A549 (cell line): ENCODE results near the gene TCERG1L. TPM values are rescaled to one million over a fixed set of nuclear protein-coding genes. Genes with fewer than 3 reads are reported as not detected.

Source experiments
- ATAC-seq, 2 experiments: fragments of 200-7000 bp in 1 of 2; fragments of >200 bp in 1 of 2; cut with Nextera tagmentation in 1 of 2; cut with Tn5 transposase in 1 of 2; 3 replicates each; pipeline versions ENCODE4 v1.8.0 to v1.9.1; 2018 to 2020; ENCODE audit warnings: mild to moderate bottlenecking in 1 of 2, moderate library complexity in 1 of 2
- CTCF ChIA-PET: fragments of 300-600 bp; sonication (Branson Sonifier 250); formaldehyde crosslinking; extraction: SDS; loops from one replicate; lab custom pipeline; 2021; ENCODE audit warnings: antibody characterized with exemption, inconsistent platforms; lab: Yijun Ruan, JAX
- POLR2A ChIA-PET: fragments of 350-600 bp; formaldehyde crosslinking; extraction: SDS; loops from one replicate; lab custom pipeline; 2021; ENCODE audit warnings: antibody characterized with exemption, inconsistent platforms; lab: Yijun Ruan, JAX
- DNase-seq, 2 experiments: peaks; one replicate each; pipeline versions ENCODE4 v3.0.0 to v3.0.0-alpha.2; 2011 to 2016; ENCODE audit warnings: low read depth in 1 of 2, low spot score in 1 of 2
- FAIRE-seq: peaks from 2 replicates; lab custom pipeline; 2011; peaks lifted over from hg19 to GRCh38; lab: Jason Lieb, UNC
- H3K27ac ChIP-seq, 2 experiments: fragments of >200 bp; sonication (Bioruptor Twin); formaldehyde crosslinking; 3 replicates each; pipeline ENCODE4 v1.5.1; 2016 to 2017
- H3K4me1 ChIP-seq: fragments of >200 bp; sonication (Bioruptor Twin); formaldehyde crosslinking; 3 replicates; pipeline ENCODE4 v1.6.1; 2016
- H3K4me2 ChIP-seq: fragments of >200 bp; sonication (Bioruptor Twin); formaldehyde crosslinking; 3 replicates; pipeline ENCODE4 v1.6.1; 2016
- H3K4me3 ChIP-seq: fragments of >200 bp; sonication (Bioruptor Twin); formaldehyde crosslinking; 3 replicates; pipeline ENCODE4 v1.5.1; 2016
- H3K9me3 ChIP-seq: fragments of >200 bp; sonication (Bioruptor Twin); formaldehyde crosslinking; 3 replicates; pipeline ENCODE4 v1.6.1; 2016
- BHLHE40 ChIP-seq: IDR thresholded peaks from 2 replicates; pipeline ENCODE4 v1.6.1; 2012; ENCODE audit warnings: low read depth, low read length, inconsistent platforms
- CEBPB ChIP-seq, 2 experiments: fragments of >200 bp in 1 of 2; sonication (Bioruptor Twin) in 1 of 2; formaldehyde crosslinking in 1 of 2; IDR thresholded peaks; 2 replicates each; pipeline ENCODE4 v1.6.1; 2012 to 2016
- CHD2 ChIP-seq: fragments of 150-350 bp; IDR thresholded peaks from 2 replicates; pipeline ENCODE4 v1.6.1; 2014; ENCODE audit warnings: low read length; ENCODE audit not compliant: partially characterized antibody
- CHD4 ChIP-seq: fragments of 200-600 bp; sonication (generic); IDR thresholded peaks from 2 replicates; pipeline ENCODE4 v1.6.1; 2016; ENCODE audit warnings: antibody characterized with exemption, mild to moderate bottlenecking, borderline replicate concordance
- EHF ChIP-seq: fragments of 250-450 bp; sonication (Bioruptor Pico); IDR thresholded peaks from 2 replicates; pipeline ENCODE4 v1.5.0; 2020; ENCODE audit warnings: mild to moderate bottlenecking
- EP300 ChIP-seq, 2 experiments: fragments of >200 bp; sonication (Bioruptor Twin); formaldehyde crosslinking; IDR thresholded peaks; 2 replicates in 1 of 2; 3 replicates in 1 of 2; pipeline ENCODE4 v1.6.1; 2016 to 2017
- ESRRA ChIP-seq: fragments of 150-350 bp; IDR thresholded peaks from 2 replicates; pipeline ENCODE4 v1.6.1; 2014; ENCODE audit warnings: mild to moderate bottlenecking, low read length, borderline replicate concordance
- FOSB ChIP-seq: fragments of 250-450 bp; sonication (Bioruptor Pico); IDR thresholded peaks from 2 replicates; pipeline ENCODE4 v1.5.0; 2020; ENCODE audit warnings: mild to moderate bottlenecking, moderate library complexity
- FOXS1 ChIP-seq: fragments of 250-450 bp; sonication (Bioruptor Pico); IDR thresholded peaks from 2 replicates; pipeline ENCODE4 v1.5.0; 2020; ENCODE audit warnings: mild to moderate bottlenecking, moderate library complexity
- GATA3 ChIP-seq: IDR thresholded peaks from 2 replicates; pipeline ENCODE4 v1.6.1; 2012; ENCODE audit warnings: borderline replicate concordance
- HEYL ChIP-seq: fragments of 250-450 bp; sonication (Bioruptor Pico); IDR thresholded peaks from 2 replicates; pipeline ENCODE4 v1.8.0; 2021; ENCODE audit warnings: mild to moderate bottlenecking, moderate library complexity
- JUNB ChIP-seq: fragments of >200 bp; sonication (Bioruptor Twin); formaldehyde crosslinking; IDR thresholded peaks from 2 replicates; pipeline ENCODE4 v1.6.1; 2016
- KDM1A ChIP-seq: fragments of 200-600 bp; sonication (generic); IDR thresholded peaks from 2 replicates; pipeline ENCODE4 v1.6.1; 2016; ENCODE audit warnings: low read depth, mild to moderate bottlenecking
- KDM5A ChIP-seq: fragments of 200-600 bp; sonication (generic); IDR thresholded peaks from 2 replicates; pipeline ENCODE4 v1.6.1; 2016; ENCODE audit warnings: antibody characterized with exemption, mild to moderate bottlenecking
- MAZ ChIP-seq: fragments of 150-350 bp; IDR thresholded peaks from 2 replicates; pipeline ENCODE4 v1.6.1; 2014; ENCODE audit warnings: antibody characterized with exemption, low read depth, low read length, borderline replicate concordance
- MYC ChIP-seq: IDR thresholded peaks from 2 replicates; pipeline ENCODE4 v1.6.1; 2012; ENCODE audit warnings: mild to moderate bottlenecking, inconsistent platforms, low read length, improper control_type of control experiment, borderline replicate concordance
- NFE2L2 ChIP-seq: fragments of 150-350 bp; conservative IDR thresholded peaks from 2 replicates; pipeline ENCODE4 v1.6.1; 2014; ENCODE audit warnings: low read length
- NPAS2 ChIP-seq: fragments of 250-450 bp; sonication (Bioruptor Pico); IDR thresholded peaks from 2 replicates; pipeline ENCODE4 v1.8.0; 2022; ENCODE audit warnings: mild to moderate bottlenecking, moderate library complexity, borderline replicate concordance
- NR3C1 ChIP-seq: fragments of >200 bp; sonication (Bioruptor Twin); formaldehyde crosslinking; IDR thresholded peaks from 3 replicates; pipeline ENCODE4 v1.6.1; 2017
- PHF8 ChIP-seq: fragments of 200-600 bp; sonication (generic); IDR thresholded peaks from 2 replicates; pipeline ENCODE4 v1.6.1; 2016; ENCODE audit warnings: low read depth, mild to moderate bottlenecking, antibody characterized with exemption, moderate library complexity, borderline replicate concordance
- POLR2A ChIP-seq: IDR thresholded peaks from 2 replicates; pipeline ENCODE4 v1.6.1; 2012; ENCODE audit warnings: mild to moderate bottlenecking, low read length
- POLR2AphosphoS2 ChIP-seq: conservative IDR thresholded peaks from 2 replicates; pipeline ENCODE4 v1.6.1; 2012; ENCODE audit warnings: low read length, improper control_type of control experiment, inconsistent platforms
- RAD21 ChIP-seq, 2 experiments: fragments of >200 bp in 1 of 2; sonication (Bioruptor Twin) in 1 of 2; formaldehyde crosslinking in 1 of 2; IDR thresholded peaks in 1 of 2; conservative IDR thresholded peaks in 1 of 2; 2 replicates in 1 of 2; 3 replicates in 1 of 2; pipeline ENCODE4 v1.6.1; 2012 to 2018; ENCODE audit warnings: inconsistent platforms in 1 of 2
- RARB ChIP-seq: fragments of 250-450 bp; sonication (Bioruptor Pico); IDR thresholded peaks from 2 replicates; pipeline ENCODE4 v1.8.0; 2021; ENCODE audit warnings: mild to moderate bottlenecking, moderate library complexity
- RFX5 ChIP-seq: fragments of 450-650 bp; IDR thresholded peaks from 2 replicates; pipeline ENCODE4 v1.7.1; 2014; ENCODE audit warnings: antibody characterized with exemption, mild to moderate bottlenecking, moderate library complexity
- SMC3 ChIP-seq: fragments of >200 bp; sonication (Bioruptor Twin); formaldehyde crosslinking; IDR thresholded peaks from 3 replicates; pipeline ENCODE4 v1.6.1; 2018; ENCODE audit warnings: inconsistent platforms
- SREBF2 ChIP-seq: fragments of 450-650 bp; IDR thresholded peaks from 2 replicates; pipeline ENCODE4 v1.6.1; 2014; ENCODE audit warnings: mild to moderate bottlenecking, moderate library complexity
- ZC3H11A ChIP-seq: fragments of 450-650 bp; IDR thresholded peaks from 2 replicates; pipeline ENCODE4 v1.6.1; 2014; ENCODE audit warnings: antibody characterized with exemption, mild to moderate bottlenecking
- ZFP36 ChIP-seq: fragments of 450-650 bp; IDR thresholded peaks from 2 replicates; pipeline ENCODE4 v1.6.1; 2014; ENCODE audit warnings: borderline replicate concordance; ENCODE audit not compliant: partially characterized antibody
- ZSCAN20 ChIP-seq: fragments of 250-450 bp; sonication (Bioruptor Pico); IDR thresholded peaks from 2 replicates; pipeline ENCODE4 v1.8.0; 2022; ENCODE audit warnings: mild to moderate bottlenecking, moderate library complexity
- WGBS: methylation state at CpG from one replicate; pipeline ENCODE4 v1.1.6; 2017; ENCODE audit errors: missing lambda C conversion rate; 5-methylcytosine and 5-hydroxymethylcytosine counted together
- polyA plus RNA-seq, 4 experiments: library from polyadenylated mRNA; depleted of rRNA in 3 of 4; stranded (reverse); fragments of >200 nt; fragmentation: RNase III in 1 of 4; extraction: RNeasy Plus Mini Kit Qiagen cat#74134 plus additional on column Dnase treatment in 1 of 4; gene quantifications; 2 replicates in 3 of 4; 3 replicates in 1 of 4; pipeline ENCODE4 v1.2.3, GENCODE V29; 2011 to 2017
- TF ChIP-seq, protein P1 (sequence below): fragments of >200 bp; sonication (Bioruptor Twin); formaldehyde crosslinking; IDR thresholded peaks from 3 replicates; pipeline ENCODE4 v1.5.1; 2016
- TF ChIP-seq, protein P2 (sequence below): fragments of >200 bp; sonication (Bioruptor Twin); formaldehyde crosslinking; IDR thresholded peaks from 2 replicates; pipeline ENCODE4 v1.6.1; 2016
- TF ChIP-seq, protein P3 (sequence below): fragments of 450-650 bp; IDR thresholded peaks from 2 replicates; pipeline ENCODE4 v1.6.1; 2014; ENCODE audit warnings: antibody characterized with exemption
- TF ChIP-seq, protein P4 (sequence below): fragments of >200 bp; sonication (Bioruptor Twin); formaldehyde crosslinking; IDR thresholded peaks from 3 replicates; pipeline ENCODE4 v1.6.1; 2016

TCERG1L gene
- polyA plus RNA-seq, 2 of the 4 experiments (the other 2 are of a cell fraction), result not detected

DNA sequence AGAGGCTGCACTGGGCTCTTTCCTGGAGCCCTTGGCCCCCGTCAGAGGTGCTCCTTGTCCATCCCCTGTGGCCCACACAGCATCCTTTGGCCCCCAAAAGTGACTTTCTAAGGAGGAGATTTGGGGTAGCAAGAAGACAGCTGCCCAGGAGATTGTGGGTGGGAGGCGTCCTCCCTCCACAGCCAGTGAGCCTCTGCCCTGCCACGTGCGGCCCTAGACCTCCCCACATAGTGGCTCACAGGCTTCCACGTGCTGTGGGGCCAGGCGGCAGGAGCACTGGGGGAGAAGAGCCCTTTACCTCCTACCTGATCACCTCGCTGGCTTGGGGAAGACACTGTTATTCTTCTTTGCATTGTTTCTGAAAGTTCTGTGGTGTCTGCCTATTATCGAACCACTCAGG is 178.8 kb downstream of the TCERG1L start:
- DNase-seq (no peak), FAIRE-seq (no peak), ATAC-seq (no peak)
- WGBS, result 6% methylated on average over 4 of the region's 8 CpGs
- Histone ChIP-seq H3K9me3 (no peaks in the 10 kb centered on the region), H3K4me2 (no peak overlapping the region), H3K4me3 (no peak overlapping the region), H3K4me1 (no peaks in the 10 kb centered on the region), H3K27ac (no peak overlapping the region)
- TF ChIP-seq ZC3H11A, result no peak
- no peak for TF ChIP-seq PHF8
- TF ChIP-seq ZFP36, result no peak
- TF ChIP-seq POLR2A, result no peak
- TF ChIP-seq ESRRA, result no peak
- TF ChIP-seq MAZ, result no peak
- TF ChIP-seq, protein P1, sequence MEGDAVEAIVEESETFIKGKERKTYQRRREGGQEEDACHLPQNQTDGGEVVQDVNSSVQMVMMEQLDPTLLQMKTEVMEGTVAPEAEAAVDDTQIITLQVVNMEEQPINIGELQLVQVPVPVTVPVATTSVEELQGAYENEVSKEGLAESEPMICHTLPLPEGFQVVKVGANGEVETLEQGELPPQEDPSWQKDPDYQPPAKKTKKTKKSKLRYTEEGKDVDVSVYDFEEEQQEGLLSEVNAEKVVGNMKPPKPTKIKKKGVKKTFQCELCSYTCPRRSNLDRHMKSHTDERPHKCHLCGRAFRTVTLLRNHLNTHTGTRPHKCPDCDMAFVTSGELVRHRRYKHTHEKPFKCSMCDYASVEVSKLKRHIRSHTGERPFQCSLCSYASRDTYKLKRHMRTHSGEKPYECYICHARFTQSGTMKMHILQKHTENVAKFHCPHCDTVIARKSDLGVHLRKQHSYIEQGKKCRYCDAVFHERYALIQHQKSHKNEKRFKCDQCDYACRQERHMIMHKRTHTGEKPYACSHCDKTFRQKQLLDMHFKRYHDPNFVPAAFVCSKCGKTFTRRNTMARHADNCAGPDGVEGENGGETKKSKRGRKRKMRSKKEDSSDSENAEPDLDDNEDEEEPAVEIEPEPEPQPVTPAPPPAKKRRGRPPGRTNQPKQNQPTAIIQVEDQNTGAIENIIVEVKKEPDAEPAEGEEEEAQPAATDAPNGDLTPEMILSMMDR, result no peak
- TF ChIP-seq POLR2AphosphoS2, result no peak
- no peak for TF ChIP-seq NR3C1
- no peak for TF ChIP-seq BHLHE40
- no peak for TF ChIP-seq NPAS2 (CRISPR knock-in tag)
- no peak for TF ChIP-seq FOSB
- TF ChIP-seq CHD2, result no peak
- TF ChIP-seq, protein P2, sequence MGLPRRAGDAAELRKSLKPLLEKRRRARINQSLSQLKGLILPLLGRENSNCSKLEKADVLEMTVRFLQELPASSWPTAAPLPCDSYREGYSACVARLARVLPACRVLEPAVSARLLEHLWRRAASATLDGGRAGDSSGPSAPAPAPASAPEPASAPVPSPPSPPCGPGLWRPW, result no peak
- no peak for TF ChIP-seq SREBF2
- TF ChIP-seq KDM1A, result no peak
- POLR2A ChIA-PET, result no interaction called here
- CTCF ChIA-PET, result no interaction called here

DNA sequence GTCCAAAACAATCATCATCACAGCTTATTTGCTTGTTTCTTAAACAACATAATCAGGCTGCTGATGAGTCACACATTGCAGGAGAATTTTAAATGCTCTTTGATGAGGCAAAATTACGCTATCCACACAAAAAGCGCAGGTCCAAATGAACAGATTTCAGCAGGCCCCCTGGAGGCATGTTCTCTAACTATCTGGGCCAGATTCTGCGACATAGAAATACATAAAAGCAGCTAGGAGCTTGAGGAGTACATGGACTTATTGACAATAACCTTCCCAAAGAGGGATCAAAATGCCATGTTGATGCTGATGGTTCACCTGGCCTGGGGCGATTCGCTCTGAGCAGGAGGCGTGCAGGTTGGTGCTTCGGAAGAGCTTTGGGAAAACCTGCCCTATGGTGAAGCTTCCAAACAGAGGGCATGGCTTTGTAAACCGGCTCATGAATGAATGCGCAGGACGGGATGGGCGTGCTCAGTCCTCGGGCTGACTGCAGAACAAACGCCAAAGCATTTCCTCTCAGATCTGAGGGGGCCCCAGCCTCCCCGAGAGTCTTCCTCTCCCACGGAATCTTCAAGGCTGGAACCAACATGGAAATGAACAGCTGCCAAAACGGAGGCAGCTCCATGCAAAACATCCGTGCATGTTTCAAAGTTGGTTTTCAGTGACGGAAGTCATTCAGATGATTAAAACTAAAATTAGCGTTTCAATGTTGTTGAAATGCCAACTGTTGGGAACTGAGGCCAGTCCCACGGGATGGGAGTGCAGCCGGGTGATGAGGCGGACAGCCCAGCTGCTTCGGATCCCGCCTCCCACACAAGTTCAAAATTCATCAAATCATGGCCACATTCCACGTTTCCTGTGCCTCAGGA is 179.6 kb downstream of the TCERG1L start:
- CTCF ChIA-PET, result no interaction called here
- H3K27ac ChIP-seq, result no peak overlapping the region
- WGBS, result 20% methylated on average over 24 of the region's 25 CpGs

DNA sequence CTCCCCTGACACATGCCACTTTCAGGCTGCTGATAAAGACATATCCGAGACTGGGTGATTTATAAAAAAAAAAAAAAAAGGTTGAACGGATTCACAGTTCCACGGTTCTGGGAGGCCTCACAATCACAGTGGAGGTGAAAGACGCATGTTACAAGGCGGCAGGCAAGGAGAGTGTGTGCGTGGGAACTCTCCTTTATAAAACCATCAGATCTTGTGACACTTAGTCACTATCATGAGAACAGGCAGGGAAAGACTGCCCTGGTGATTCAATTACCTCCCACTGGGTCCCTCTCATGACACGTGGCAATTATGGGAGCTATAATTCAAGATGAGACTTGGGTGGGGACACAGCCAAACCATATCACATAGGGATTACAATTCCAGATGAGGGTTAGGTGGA is 181.5 kb downstream of the TCERG1L start:
- POLR2A ChIA-PET, result no interaction called here
- WGBS, result 21% methylated on average over 7 of the region's 7 CpGs
- no peak for ATAC-seq
- no peak overlapping the region for H3K4me3 ChIP-seq
- no peaks in the 10 kb centered on the region for H3K4me1 ChIP-seq
- H3K4me2 ChIP-seq, result no peak overlapping the region
- no peak for FAIRE-seq
- no peaks in the 10 kb centered on the region for H3K9me3 ChIP-seq
- CTCF ChIA-PET, result no interaction called here
- no peak for DNase-seq
- H3K27ac ChIP-seq, result no peak overlapping the region
- TF ChIP-seq RARB (CRISPR knock-in tag), result no peak
- TF ChIP-seq, protein P3, sequence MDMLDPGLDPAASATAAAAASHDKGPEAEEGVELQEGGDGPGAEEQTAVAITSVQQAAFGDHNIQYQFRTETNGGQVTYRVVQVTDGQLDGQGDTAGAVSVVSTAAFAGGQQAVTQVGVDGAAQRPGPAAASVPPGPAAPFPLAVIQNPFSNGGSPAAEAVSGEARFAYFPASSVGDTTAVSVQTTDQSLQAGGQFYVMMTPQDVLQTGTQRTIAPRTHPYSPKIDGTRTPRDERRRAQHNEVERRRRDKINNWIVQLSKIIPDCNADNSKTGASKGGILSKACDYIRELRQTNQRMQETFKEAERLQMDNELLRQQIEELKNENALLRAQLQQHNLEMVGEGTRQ, result no peak
- TF ChIP-seq, protein P4, sequence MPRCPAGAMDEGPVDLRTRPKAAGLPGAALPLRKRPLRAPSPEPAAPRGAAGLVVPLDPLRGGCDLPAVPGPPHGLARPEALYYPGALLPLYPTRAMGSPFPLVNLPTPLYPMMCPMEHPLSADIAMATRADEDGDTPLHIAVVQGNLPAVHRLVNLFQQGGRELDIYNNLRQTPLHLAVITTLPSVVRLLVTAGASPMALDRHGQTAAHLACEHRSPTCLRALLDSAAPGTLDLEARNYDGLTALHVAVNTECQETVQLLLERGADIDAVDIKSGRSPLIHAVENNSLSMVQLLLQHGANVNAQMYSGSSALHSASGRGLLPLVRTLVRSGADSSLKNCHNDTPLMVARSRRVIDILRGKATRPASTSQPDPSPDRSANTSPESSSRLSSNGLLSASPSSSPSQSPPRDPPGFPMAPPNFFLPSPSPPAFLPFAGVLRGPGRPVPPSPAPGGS, result no peak
- TF ChIP-seq KDM5A, result no peak
- TF ChIP-seq RFX5, result no peak
- no peak for TF ChIP-seq GATA3
- no peak for TF ChIP-seq ESRRA
- TF ChIP-seq RAD21 (conservative IDR thresholded peaks at IDR 0.05 in 1 of 2, IDR thresholded peaks at IDR 0.05 in 1 of 2), result no peak
- no peak for TF ChIP-seq SMC3
- TF ChIP-seq KDM1A, result no peak
- TF ChIP-seq CHD4, result no peak
- TF ChIP-seq MYC, result no peak
- no peak for TF ChIP-seq EP300 (IDR thresholded peaks at IDR 0.05)
- no peak for TF ChIP-seq HEYL
- no peak for TF ChIP-seq NFE2L2
- no peak for TF ChIP-seq PHF8
- no peak for TF ChIP-seq ZC3H11A

More for the DNA sequence above, 179.6 kb downstream of the TCERG1L start:
- Histone ChIP-seq H3K4me1 (no peaks in the 10 kb centered on the region), H3K9me3 (no peaks in the 10 kb centered on the region), H3K4me3 (no peak overlapping the region), H3K4me2 (no peak overlapping the region)
- FAIRE-seq, result no peak
- TF ChIP-seq JUNB (no peak), CEBPB (IDR thresholded peaks at IDR 0.05) (no peak), RARB (CRISPR knock-in tag) (no peak), BHLHE40 (no peak), PHF8 (no peak), CHD2 (no peak), FOXS1 (no peak), SREBF2 (no peak), ZC3H11A (no peak), NR3C1 (no peak), MYC (no peak), EHF (CRISPR knock-in tag) (no peak), ZSCAN20 (CRISPR knock-in tag) (no peak), GATA3 (no peak)
- no peak for ATAC-seq
- POLR2A ChIA-PET, result no interaction called here
- DNase-seq, result no peak
